Measurements from ENCODE around the gene MMP14.

The MMP14 gene

DNA sequence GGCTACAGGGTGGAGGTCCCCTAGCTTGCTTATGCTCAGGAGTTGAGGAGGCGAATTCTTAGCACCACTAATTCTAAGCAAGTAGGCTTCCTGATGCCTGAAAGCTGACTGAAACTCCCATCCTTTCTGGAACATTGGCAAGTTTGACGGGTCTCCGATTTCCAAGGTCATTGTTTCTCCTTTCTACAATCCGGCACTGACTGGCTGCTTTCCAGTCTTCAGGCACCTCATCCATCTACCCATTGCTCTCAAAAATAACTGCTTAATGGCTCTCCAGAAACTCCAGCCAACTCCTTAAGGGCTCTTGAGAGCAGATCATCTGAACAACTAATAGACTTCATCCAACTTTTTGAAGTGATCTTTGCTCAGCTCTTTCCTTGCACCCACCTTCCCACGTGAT is 60.0 kb downstream of the MMP14 start:
- Histone ChIP-seq H2AFZ (ENCODE audit: low read depth, low read length) (no peak overlapping the region), H3K9me3 (ENCODE audit: low read length) (no peaks in the 10 kb centered on the region), H3K4me3 (ENCODE audit: low read length) (no peak overlapping the region), H3K27me3 (ENCODE audit: insufficient read depth, low read length) (no peaks in the 10 kb centered on the region), H3K4me1 (ENCODE audit: insufficient read depth, low read length) (no peaks in the 10 kb centered on the region), H3K36me3 (ENCODE audit: insufficient read depth, low read length) (peaks cover 19% of the 10 kb centered on the region)

DNA sequence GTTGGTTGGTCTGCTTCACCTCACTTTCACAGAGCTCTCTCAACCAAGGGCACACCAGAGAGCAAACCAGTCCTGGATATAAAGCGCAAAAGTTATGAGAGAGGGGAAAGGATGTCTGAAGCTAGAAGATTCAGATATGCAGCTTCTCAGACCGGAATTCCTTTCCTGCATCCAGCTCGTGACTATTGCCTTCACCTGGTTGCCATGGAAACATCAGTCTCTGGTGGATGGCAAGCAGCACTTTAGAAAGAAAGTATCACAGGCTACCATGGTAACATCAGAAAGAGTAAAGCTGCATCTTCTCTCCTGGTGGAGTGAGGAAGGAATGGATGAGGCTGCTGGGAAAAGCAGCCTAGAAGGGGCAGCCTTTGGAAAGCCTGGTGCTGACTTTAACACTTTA is 60.4 kb downstream of the MMP14 start:
- H3K27me3 ChIP-seq (ENCODE audit: insufficient read depth, low read length), result no peaks in the 10 kb centered on the region
- no peak overlapping the region for H2AFZ ChIP-seq (ENCODE audit: low read depth, low read length)
- no peaks in the 10 kb centered on the region for H3K9me3 ChIP-seq (ENCODE audit: low read length)
- no peaks in the 10 kb centered on the region for H3K4me1 ChIP-seq (ENCODE audit: insufficient read depth, low read length)
- peaks cover 23% of the 10 kb centered on the region for H3K36me3 ChIP-seq (ENCODE audit: insufficient read depth, low read length)
- H3K4me3 ChIP-seq (ENCODE audit: low read length), result no peak overlapping the region

GRCh38 chr14:22897357-22897756 is 61.0 kb downstream of the MMP14 start:
- H3K36me3 ChIP-seq (ENCODE audit: insufficient read depth, low read length), result peaks cover 29% of the 10 kb centered on the region
- no peaks in the 10 kb centered on the region for H3K4me1 ChIP-seq (ENCODE audit: insufficient read depth, low read length)
- H3K9me3 ChIP-seq (ENCODE audit: low read length), result no peaks in the 10 kb centered on the region
- H2AFZ ChIP-seq (ENCODE audit: low read depth, low read length), result no peak overlapping the region
- no peaks in the 10 kb centered on the region for H3K27me3 ChIP-seq (ENCODE audit: insufficient read depth, low read length)
- H3K4me3 ChIP-seq (ENCODE audit: low read length), result no peak overlapping the region
